ENCODE data around the gene DCDC1. TPM values are rescaled to one million over a fixed set of nuclear protein-coding genes. Genes with fewer than 3 reads are reported as not detected.
"Not testable (repeated sequence)": the region's sequence is repeated elsewhere in the genome, so short reads cannot be mapped to it uniquely, and the experiment has no call there.

Gene DCDC1
- polyA plus RNA-seq, 4 donors = 0.87 TPM; not detected in 3

DNA sequence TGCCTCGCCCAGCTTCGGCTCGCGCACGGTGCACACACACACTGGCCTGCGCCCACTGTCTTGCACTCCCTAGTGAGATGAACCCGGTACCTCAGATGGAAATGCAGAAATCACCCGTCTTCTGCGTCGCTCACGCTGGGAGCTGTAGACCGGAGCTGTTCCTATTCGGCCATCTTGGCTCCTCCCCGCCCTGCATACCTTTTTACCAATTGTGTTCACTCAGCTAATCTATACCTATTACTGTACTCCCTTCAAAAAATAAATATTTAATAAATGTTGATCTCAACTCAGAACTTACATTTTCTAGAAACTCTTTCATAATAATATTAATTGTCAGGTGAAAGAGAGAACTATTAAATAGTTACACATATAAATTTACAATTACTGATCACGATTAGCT, 48.0 kb downstream of the DCDC1 start:
- not testable (repeated sequence) for H3K4me1 ChIP-seq (ENCODE audit: control insufficient read depth in 3 of 3, insufficient read depth in 2 of 3, low read depth in 1 of 3, low read length in 2 of 3); DNase-seq; H3K27ac ChIP-seq (ENCODE audit: low read depth in 1 of 3, low read length in 2 of 3); H3K9me3 ChIP-seq (ENCODE audit: control insufficient read depth in 2 of 2, insufficient read depth in 1 of 2, low read depth in 1 of 2, low read length in 1 of 2); H3K36me3 ChIP-seq (ENCODE audit: control insufficient read depth in 3 of 3, insufficient read depth in 2 of 3, low read depth in 1 of 3, low read length in 3 of 3); FAIRE-seq; H3K27me3 ChIP-seq (ENCODE audit: control insufficient read depth in 3 of 3, insufficient read depth in 3 of 3, low read length in 3 of 3); H3K4me3 ChIP-seq (ENCODE audit: low read depth in 1 of 3, low read length in 3 of 3)
- 93 to 94% (median 94%) methylated on average over 15 of the region's 15 CpGs for WGBS, 3 donors

DNA sequence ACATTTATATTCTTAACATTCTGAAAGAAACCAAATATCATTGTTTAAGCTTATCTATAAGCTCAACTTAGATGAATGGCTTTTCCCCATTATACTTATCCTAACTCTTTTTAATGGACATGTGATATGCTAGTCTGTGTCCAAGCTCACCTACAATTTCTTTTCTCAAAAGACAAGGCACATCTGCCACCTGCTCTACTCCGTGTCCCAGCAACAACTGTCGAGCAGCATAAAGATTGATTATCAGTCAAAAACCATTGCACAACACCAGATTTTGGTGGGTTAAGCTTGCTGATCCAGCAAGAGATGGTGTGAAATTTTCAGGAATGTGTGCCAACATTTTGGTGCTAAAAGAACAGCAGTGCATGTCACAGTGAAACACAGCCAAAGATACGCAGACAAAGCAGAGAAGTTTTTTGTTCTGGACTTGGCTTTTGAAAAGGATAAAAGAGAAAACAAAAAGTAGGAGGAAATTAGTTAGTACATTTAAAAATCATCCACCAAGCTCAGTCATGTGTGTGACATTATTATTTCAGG, 65.8 kb downstream of the DCDC1 start:
- Histone ChIP-seq H3K4me1 (ENCODE audit: control insufficient read depth in 3 of 3, insufficient read depth in 2 of 3, low read depth in 1 of 3, low read length in 2 of 3) (no peaks in the 10 kb centered on the region), H3K27ac (ENCODE audit: low read depth in 1 of 3, low read length in 2 of 3) (no peak overlapping the region), H3K36me3 (ENCODE audit: control insufficient read depth in 3 of 3, insufficient read depth in 2 of 3, low read depth in 1 of 3, low read length in 3 of 3) (no peaks in the 10 kb centered on the region), H3K4me3 (ENCODE audit: low read depth in 1 of 3, low read length in 3 of 3) (no peak overlapping the region), H3K27me3 (ENCODE audit: control insufficient read depth in 3 of 3, insufficient read depth in 3 of 3, low read length in 3 of 3) (no peaks in the 10 kb centered on the region), H3K9me3 (ENCODE audit: control insufficient read depth in 2 of 2, insufficient read depth in 1 of 2, low read depth in 1 of 2, low read length in 1 of 2) (no peaks in the 10 kb centered on the region)
- DNase-seq = no peak
- FAIRE-seq = no peak
- 64 to 75% (median 67%) methylated on average over 3 of the region's 3 CpGs for WGBS, 3 donors

DNA sequence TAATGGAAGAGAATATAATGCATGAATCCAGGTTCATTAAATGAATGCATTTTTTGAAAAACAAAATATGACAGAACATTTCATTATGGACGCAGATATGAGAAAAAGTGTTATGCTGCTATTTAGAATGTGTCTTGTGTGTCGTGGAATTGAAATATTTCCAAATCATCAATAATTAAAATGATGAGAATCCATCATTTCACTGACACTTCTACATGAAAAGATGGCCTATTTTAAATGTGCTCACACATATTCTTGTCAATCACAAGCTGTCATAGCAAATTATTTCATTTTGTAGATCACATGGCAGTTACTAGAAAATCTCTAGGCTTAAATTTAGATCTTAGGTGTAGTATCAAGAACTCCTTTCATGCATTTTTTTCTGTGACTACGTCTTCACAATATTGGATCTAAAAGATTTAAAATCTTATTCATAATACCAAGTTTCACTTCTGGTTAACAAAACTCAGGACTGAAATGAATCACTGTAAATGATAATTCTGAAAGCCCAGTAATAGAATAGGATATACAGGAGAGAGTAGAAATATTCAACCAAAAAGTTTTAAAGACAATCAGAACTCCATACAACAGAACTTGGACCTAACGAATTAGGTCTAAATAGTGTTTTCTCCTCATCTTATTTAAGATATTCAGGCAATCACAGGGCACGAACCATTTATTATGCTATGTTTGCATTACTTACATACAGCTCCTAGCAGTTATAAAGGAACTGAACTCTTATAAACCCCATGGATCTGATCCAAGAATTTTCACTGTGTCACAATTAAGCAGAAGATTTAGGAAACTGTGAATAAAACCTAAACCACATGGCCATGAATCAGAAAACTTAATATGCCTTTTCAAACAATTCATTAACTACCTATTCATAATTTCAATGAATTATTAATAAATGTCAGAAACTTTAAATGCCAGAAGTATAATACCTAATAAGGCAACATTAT, 67.7 kb downstream of the DCDC1 start:
- no peak for FAIRE-seq
- no peak overlapping the region for H3K4me3 ChIP-seq (ENCODE audit: low read depth in 1 of 3, low read length in 3 of 3)
- WGBS, 3 donors = 69 to 75% (median 71%) methylated on average over 5 of the region's 5 CpGs
- no peaks in the 10 kb centered on the region for H3K36me3 ChIP-seq (ENCODE audit: control insufficient read depth in 3 of 3, insufficient read depth in 2 of 3, low read depth in 1 of 3, low read length in 3 of 3)
- H3K9me3 ChIP-seq (ENCODE audit: control insufficient read depth in 2 of 2, insufficient read depth in 1 of 2, low read depth in 1 of 2, low read length in 1 of 2) = no peaks in the 10 kb centered on the region
- no peaks in the 10 kb centered on the region for H3K4me1 ChIP-seq (ENCODE audit: control insufficient read depth in 3 of 3, insufficient read depth in 2 of 3, low read depth in 1 of 3, low read length in 2 of 3)
- DNase-seq = no peak
- H3K27me3 ChIP-seq (ENCODE audit: control insufficient read depth in 3 of 3, insufficient read depth in 3 of 3, low read length in 3 of 3) = no peaks in the 10 kb centered on the region
- H3K27ac ChIP-seq (ENCODE audit: low read depth in 1 of 3, low read length in 2 of 3) = no peak overlapping the region

DNA sequence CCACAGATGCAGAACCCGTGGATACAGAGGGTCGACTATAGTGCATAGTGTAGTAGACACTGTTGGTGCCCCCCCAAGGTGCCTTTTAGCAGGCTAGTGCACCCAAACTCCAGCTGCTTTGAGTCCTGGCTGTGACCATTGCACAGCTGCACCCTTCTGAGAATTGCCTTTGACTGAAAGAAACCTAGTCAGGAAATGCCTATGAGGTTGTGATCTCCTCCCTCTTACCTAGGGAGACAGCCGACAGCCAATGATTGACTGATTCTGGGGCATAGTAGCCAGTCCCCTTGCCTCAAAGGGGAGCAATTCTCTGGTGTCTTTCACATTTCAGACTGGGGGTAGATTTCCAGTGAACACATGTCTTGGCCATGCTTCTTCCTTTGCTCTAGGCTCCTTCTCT, 74.2 kb downstream of the DCDC1 start:
- WGBS, 3 donors = 77 to 81% (median 80%) methylated on average over 3 of the region's 3 CpGs
- H3K9me3 ChIP-seq (ENCODE audit: control insufficient read depth in 2 of 2, insufficient read depth in 1 of 2, low read depth in 1 of 2, low read length in 1 of 2) = no peaks in the 10 kb centered on the region
- FAIRE-seq (no peak), DNase-seq (no peak)
- H3K4me1 ChIP-seq (ENCODE audit: control insufficient read depth in 3 of 3, insufficient read depth in 2 of 3, low read depth in 1 of 3, low read length in 2 of 3) = no peaks in the 10 kb centered on the region
- H3K36me3 ChIP-seq (ENCODE audit: control insufficient read depth in 3 of 3, insufficient read depth in 2 of 3, low read depth in 1 of 3, low read length in 3 of 3) = no peaks in the 10 kb centered on the region
- no peak overlapping the region for H3K4me3 ChIP-seq (ENCODE audit: low read depth in 1 of 3, low read length in 3 of 3)
- no peak overlapping the region for H3K27ac ChIP-seq (ENCODE audit: low read depth in 1 of 3, low read length in 2 of 3)
- no peaks in the 10 kb centered on the region for H3K27me3 ChIP-seq (ENCODE audit: control insufficient read depth in 3 of 3, insufficient read depth in 3 of 3, low read length in 3 of 3)

DNA sequence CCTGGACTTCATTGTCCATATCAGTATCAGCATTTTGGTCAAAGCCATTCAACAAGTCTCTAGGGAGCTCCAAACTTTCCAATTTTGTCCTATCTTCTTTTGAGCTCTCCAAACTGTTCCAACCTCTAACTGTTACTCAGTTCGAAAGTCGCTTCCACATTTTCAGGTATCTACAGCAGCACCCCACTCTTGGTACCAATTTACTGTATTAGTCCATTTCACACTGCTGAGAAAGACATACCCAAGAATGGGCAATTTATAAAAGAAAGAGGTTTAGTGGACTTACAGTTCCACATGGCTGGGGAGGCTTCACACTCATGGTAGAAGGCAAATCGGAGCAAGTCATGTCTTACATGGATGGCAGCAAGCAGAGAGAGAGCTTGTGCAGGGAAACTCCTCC, 96.0 kb downstream of the DCDC1 start:
- FAIRE-seq; H3K4me1 ChIP-seq (ENCODE audit: control insufficient read depth in 3 of 3, insufficient read depth in 2 of 3, low read depth in 1 of 3, low read length in 2 of 3); DNase-seq; H3K4me3 ChIP-seq (ENCODE audit: low read depth in 1 of 3, low read length in 3 of 3); H3K27ac ChIP-seq (ENCODE audit: low read depth in 1 of 3, low read length in 2 of 3); H3K27me3 ChIP-seq (ENCODE audit: control insufficient read depth in 3 of 3, insufficient read depth in 3 of 3, low read length in 3 of 3); H3K36me3 ChIP-seq (ENCODE audit: control insufficient read depth in 3 of 3, insufficient read depth in 2 of 3, low read depth in 1 of 3, low read length in 3 of 3): not testable (repeated sequence)
- H3K9me3 ChIP-seq (ENCODE audit: control insufficient read depth in 2 of 2, insufficient read depth in 1 of 2, low read depth in 1 of 2, low read length in 1 of 2) = peaks cover 0 to 13% of the 10 kb centered on the region in 2 donors
- 90 to 93% (median 92%) methylated on average over 3 of the region's 3 CpGs for WGBS, 3 donors

DNA sequence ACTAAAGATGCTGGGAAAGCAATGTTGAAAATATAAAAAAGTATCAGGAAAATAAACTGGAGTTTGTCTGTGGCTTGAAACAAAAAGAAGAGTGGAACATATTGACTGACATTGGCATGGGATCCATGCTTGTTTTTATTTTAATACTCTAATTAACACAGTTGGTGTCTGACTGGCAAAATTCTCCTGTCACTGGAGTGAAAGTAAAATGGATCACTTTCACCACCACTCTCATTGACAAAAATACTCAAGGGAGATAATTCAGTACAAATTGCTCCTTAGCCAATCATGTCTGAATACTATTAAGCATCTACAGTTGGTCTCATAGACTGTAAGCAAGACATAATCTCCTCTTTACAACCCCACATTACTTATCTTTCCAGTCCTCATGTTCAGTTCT, 101.8 kb downstream of the DCDC1 start:
- H3K27ac ChIP-seq (ENCODE audit: low read depth in 1 of 3, low read length in 2 of 3) = no peak overlapping the region
- no peaks in the 10 kb centered on the region for H3K27me3 ChIP-seq (ENCODE audit: control insufficient read depth in 3 of 3, insufficient read depth in 3 of 3, low read length in 3 of 3)
- FAIRE-seq (no peak), DNase-seq (no peak)
- no peaks in the 10 kb centered on the region for H3K36me3 ChIP-seq (ENCODE audit: control insufficient read depth in 3 of 3, insufficient read depth in 2 of 3, low read depth in 1 of 3, low read length in 3 of 3)
- peaks cover 0 to 3% of the 10 kb centered on the region in 2 donors for H3K9me3 ChIP-seq (ENCODE audit: control insufficient read depth in 2 of 2, insufficient read depth in 1 of 2, low read depth in 1 of 2, low read length in 1 of 2)
- no peaks in the 10 kb centered on the region for H3K4me1 ChIP-seq (ENCODE audit: control insufficient read depth in 3 of 3, insufficient read depth in 2 of 3, low read depth in 1 of 3, low read length in 2 of 3)
- no peak overlapping the region for H3K4me3 ChIP-seq (ENCODE audit: low read depth in 1 of 3, low read length in 3 of 3)

DNA sequence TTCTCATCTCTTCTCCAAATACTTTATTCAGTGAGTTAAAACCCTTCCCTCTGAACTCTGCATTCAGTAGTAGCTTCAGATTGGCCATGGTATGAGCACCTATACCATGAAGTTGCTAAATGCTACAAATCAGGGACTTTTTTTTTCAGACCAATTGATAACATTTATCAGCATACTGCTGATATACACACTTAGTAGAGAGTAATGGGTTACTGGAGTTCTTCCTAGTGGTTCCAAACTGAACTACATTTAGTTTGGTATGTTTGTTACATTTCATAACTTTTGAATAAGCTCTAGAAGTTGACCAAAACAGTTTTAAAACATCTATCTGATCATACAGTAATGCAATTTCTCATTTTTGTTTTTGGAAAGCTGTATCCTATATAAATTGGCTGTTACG, 104.7 kb downstream of the DCDC1 start:
- no peaks in the 10 kb centered on the region for H3K27me3 ChIP-seq (ENCODE audit: control insufficient read depth in 3 of 3, insufficient read depth in 3 of 3, low read length in 3 of 3)
- no peak overlapping the region for H3K27ac ChIP-seq (ENCODE audit: low read depth in 1 of 3, low read length in 2 of 3)
- no peaks in the 10 kb centered on the region for H3K36me3 ChIP-seq (ENCODE audit: control insufficient read depth in 3 of 3, insufficient read depth in 2 of 3, low read depth in 1 of 3, low read length in 3 of 3)
- H3K4me1 ChIP-seq (ENCODE audit: control insufficient read depth in 3 of 3, insufficient read depth in 2 of 3, low read depth in 1 of 3, low read length in 2 of 3) = no peaks in the 10 kb centered on the region
- WGBS, 3 donors = 82 to 91% (median 87%) methylated on average over 1 of the region's 1 CpG
- H3K4me3 ChIP-seq (ENCODE audit: low read depth in 1 of 3, low read length in 3 of 3) = no peak overlapping the region
- FAIRE-seq = no peak
- DNase-seq = no peak
- H3K9me3 ChIP-seq (ENCODE audit: control insufficient read depth in 2 of 2, insufficient read depth in 1 of 2, low read depth in 1 of 2, low read length in 1 of 2) = no peaks in the 10 kb centered on the region

DNA sequence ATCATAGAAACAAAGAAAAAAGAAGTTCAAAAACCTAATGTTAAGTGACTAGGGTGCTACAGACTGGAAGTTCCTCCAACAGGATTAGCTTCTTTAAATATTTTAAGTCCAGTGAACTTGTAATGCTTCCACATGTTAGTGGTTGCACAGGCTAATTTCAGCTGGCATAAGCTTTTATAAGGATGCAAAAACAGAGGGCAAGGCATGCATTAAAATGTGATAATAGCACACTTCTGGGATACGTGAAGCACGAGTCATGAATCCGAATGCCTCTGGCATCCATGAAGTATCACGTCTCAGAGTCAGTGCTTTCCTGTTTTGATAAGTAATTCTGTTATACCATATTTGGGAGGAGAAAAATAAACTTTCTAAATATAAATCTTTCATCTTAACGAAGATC, 106.8 kb downstream of the DCDC1 start:
- no peaks in the 10 kb centered on the region for H3K36me3 ChIP-seq (ENCODE audit: control insufficient read depth in 3 of 3, insufficient read depth in 2 of 3, low read depth in 1 of 3, low read length in 3 of 3)
- H3K4me3 ChIP-seq (ENCODE audit: low read depth in 1 of 3, low read length in 3 of 3) = no peak overlapping the region
- H3K4me1 ChIP-seq (ENCODE audit: control insufficient read depth in 3 of 3, insufficient read depth in 2 of 3, low read depth in 1 of 3, low read length in 2 of 3) = no peaks in the 10 kb centered on the region
- FAIRE-seq = no peak
- H3K27me3 ChIP-seq (ENCODE audit: control insufficient read depth in 3 of 3, insufficient read depth in 3 of 3, low read length in 3 of 3) = no peaks in the 10 kb centered on the region
- 70 to 77% (median 77%) methylated on average over 5 of the region's 5 CpGs for WGBS, 3 donors
- no peaks in the 10 kb centered on the region for H3K9me3 ChIP-seq (ENCODE audit: control insufficient read depth in 2 of 2, insufficient read depth in 1 of 2, low read depth in 1 of 2, low read length in 1 of 2)
- DNase-seq = no peak
- H3K27ac ChIP-seq (ENCODE audit: low read depth in 1 of 3, low read length in 2 of 3) = no peak overlapping the region
